H1 (cell line): ENCODE measurements around the gene GGTLC2. TPM values are rescaled to one million over a fixed set of nuclear protein-coding genes. Genes with fewer than 3 reads are reported as not detected.

Source experiments
- HDAC2 ChIP-seq, 2 experiments: fragments of 300-600 bp in 1 of 2; sonication (generic) in 1 of 2; IDR thresholded peaks; 2 replicates each; pipeline ENCODE4 v1.6.1; 2011 to 2012; ENCODE audit warnings: low read depth in 2 of 2, low read length in 2 of 2, mild to moderate bottlenecking in 2 of 2, moderate library complexity in 2 of 2, borderline replicate concordance in 1 of 2, inconsistent platforms in 1 of 2
- MAFK ChIP-seq: IDR thresholded peaks from 2 replicates; pipeline ENCODE4 v1.6.1; 2012; ENCODE audit warnings: low read depth, mild to moderate bottlenecking, improper control_type of control experiment, low read length
- SP1 ChIP-seq: IDR thresholded peaks from 2 replicates; pipeline ENCODE4 v1.6.1; 2011; ENCODE audit warnings: low read depth, low read length
- polyA plus RNA-seq, 7 experiments: library from polyadenylated mRNA; depleted of rRNA in 3 of 7; stranded (reverse) in 5 of 7; unstranded in 2 of 7; fragments of >200 nt in 5 of 7; fragments of 200-250 nt in 2 of 7; gene quantifications; 1 replicate in 5 of 7; 2 replicates in 1 of 7; 4 replicates in 1 of 7; pipeline versions ENCODE4 v1.2.1 to v1.2.3, GENCODE V29; 2011 to 2013; ENCODE audit warnings: missing spikeins in 2 of 7, mixed read lengths in 2 of 7
- total RNA-seq: library from RNA; stranded (reverse); fragmentation: NEBNext Ultra II Directional; extraction: Animal tissue kit (Norgen Biotek cat#: 25700); gene quantifications from 2 replicates; pipeline ENCODE4 v1.2.1, GENCODE V29; 2021

GGTLC2 gene
- total and polyA plus RNA-seq, 2 of the 8 experiments (the other 6 are each of a cell fraction or from before 2014, with no cell fraction given): not detected

GRCh38 chr22:22673099-22673498 lies 28.7 kb downstream of the GGTLC2 start (continued):
- no peak for TF ChIP-seq SP1
- no peak for TF ChIP-seq MAFK
- no peak for TF ChIP-seq HDAC2 (IDR thresholded peaks at IDR 0.05; ENCODE audit: borderline replicate concordance in 1 of 2, low read depth in 2 of 2, low read length in 2 of 2)
